AML-193 (cell line): ENCODE data around the gene PIK3CD.

Source experiments
- DNase-seq, 2 experiments: peaks; one replicate each; lab custom pipeline; 2025; lab: John Stamatoyannopoulos, UW

Gene PIK3CD

GRCh38 chr1:9651565-9652378, at the start of gene PIK3CD:
PIK3CD (plus strand) TSS chr1:9651731; CDS start chr1:9710456, 58,725 bp downstream.
- DNase-seq: peak; percentile 44 to 60

DNA sequence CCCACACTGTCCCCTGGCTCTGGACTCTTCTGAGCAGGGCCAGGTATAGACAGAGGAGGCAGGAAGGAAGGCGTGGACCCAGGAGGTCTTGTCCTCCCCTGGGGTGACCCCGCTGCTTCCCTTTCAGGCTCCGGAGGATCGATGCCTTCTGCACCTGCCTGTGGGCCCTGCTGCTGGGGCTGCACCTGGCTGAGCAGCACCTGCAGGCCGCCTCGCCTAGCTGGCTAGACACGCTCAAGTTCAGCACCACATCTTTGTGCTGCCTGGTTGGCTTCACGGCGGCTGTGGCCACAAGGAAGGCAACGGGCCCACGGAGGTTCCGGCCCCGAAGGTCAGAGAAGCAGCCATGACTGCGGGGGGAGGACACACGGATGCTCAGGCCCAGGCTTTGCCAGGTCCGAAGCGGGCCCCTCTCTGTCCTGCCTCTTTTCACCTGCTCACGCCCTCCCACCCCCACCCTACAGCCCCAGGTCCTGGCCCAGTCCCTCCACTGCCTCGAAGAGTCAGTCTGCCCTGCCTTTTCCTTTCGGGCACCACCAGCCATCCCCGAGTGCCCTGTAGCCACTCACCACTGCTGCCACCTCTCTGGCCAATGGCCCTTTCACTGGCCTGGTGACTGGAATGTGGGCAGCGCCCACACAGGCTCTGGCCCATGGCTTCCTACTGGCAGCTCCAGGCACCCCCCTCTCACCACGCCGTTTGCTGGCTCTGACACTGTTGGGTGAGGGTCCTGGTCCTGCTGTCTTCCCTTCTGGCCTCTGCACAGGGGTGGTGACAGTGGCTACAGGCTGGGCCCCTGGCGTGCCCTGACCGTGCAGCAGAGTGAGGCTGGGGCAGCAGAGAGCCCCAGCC, 49.4 kb upstream of the PIK3CD start:
- no peak for DNase-seq

- no peak for DNase-seq
Observed at GRCh38 chr1:9602794-9603167, 48.8 kb upstream of the PIK3CD start.

- DNase-seq: no peak
Observed at GRCh38 chr1:9603307-9603706, 48.2 kb upstream of the PIK3CD start.

DNA sequence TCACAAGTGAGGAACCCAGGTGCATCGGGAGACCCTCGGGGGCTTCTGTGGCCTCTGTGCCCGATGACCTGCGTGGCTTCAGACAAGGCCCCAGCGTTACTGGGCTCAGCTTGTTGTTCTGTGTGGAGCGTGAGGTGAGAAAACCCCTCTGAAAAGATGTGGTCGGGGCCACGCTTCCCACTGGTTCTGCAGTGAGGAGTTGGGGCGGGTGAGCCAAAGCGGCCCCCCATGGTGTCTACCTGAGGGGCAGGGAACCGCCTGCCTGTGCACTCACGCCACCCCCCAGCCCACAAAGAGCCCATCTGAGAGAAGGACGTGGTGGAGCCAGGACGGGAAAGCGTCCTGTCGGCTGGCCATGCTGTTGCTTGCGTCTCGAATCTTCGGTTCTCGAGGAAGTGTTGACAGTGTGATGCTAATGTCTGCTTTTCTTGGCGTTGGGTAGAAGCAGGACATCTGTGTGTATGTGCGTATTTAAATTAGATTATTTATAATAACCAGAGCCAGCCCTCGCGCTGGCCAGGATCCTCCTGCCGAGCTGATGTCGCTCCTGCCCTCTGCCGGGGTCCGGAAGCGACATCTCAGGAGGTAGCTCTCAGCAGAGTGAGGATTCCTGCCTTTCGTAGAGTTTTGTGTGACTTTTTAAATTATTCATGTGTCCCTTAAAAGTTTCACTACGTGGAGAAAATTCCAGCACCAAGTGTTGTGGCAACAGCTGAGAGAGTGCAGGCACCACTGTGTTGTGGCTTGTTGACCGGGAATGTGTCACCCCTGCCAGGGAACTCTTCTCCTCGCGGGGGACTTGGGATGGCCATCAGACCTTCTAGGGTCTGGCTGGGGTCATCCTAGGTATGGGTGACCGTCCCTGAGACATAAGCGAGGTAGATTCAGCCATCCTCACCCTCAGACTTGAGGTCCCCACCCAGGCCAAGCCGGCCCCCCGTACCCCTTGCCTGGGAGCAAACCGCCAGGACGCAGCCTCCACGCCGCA, 47.5 kb upstream of the PIK3CD start:
- no peak for DNase-seq

DNA sequence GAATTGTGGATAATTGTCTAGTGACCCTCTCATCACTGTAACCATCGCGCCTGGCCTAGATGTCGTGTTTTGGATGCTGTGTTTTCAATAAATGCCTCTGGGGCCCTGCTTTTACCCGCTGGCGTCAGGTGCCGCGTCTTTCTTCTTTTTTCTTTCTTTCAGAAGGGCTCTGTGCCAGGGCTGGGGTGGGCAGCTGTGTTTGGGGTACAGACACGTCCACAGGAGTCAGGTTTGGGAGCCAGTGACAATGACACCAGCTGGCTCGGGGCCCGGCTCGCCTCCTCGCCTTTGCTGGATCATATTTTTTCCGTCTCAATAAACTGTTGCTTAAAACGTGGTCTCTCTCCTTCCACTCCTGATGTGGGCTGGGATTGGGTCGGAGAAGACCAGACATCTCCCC, 46.7 kb upstream of the PIK3CD start:
- no peak for DNase-seq

- no peak for DNase-seq
Observed at GRCh38 chr1:9605946-9606455, 45.5 kb upstream of the PIK3CD start.

DNA sequence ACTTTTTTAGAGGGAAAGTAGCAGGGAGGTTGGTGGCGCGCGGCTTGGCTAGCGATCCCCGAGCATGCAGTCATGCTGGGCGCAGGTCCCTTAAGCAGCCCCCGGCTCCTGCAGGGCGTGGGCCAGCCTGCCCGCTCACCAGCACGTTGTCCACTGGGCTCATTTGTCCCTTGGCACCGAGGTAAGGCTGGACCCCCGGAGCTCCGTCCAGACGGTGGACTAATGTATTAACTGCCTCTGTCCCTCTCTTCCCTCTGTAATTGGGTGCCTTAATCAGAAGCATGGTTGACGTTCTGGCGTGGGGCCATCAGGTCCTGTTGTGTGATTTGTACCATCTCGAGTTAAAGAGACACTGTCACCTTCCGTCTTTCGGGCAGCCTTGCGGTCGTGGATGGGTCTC, 45.1 kb upstream of the PIK3CD start:
- no peak for DNase-seq

DNA sequence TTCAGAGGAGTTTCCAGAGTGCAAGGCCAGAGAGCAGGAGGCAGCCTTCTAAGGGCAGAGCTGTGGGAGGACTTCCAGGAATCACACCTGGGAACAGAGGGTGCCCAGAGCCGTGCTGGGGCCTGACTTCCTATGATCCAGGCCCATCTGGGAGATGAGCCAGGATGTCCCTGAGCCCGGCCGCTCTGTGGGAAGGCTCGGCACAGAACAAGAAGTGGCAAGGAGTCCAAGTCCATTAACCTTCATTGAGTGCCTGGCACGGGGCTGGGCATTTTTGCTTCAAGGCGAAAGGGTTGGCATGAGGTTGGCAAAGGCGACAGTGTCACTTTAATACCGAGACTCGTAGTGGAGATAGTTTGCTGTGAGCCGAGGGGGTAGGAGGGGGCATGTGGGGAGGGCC, 44.6 kb upstream of the PIK3CD start:
- DNase-seq: no peak

GRCh38 chr1:9607352-9607751, 44.2 kb upstream of the PIK3CD start:
- DNase-seq: no peak

DNA sequence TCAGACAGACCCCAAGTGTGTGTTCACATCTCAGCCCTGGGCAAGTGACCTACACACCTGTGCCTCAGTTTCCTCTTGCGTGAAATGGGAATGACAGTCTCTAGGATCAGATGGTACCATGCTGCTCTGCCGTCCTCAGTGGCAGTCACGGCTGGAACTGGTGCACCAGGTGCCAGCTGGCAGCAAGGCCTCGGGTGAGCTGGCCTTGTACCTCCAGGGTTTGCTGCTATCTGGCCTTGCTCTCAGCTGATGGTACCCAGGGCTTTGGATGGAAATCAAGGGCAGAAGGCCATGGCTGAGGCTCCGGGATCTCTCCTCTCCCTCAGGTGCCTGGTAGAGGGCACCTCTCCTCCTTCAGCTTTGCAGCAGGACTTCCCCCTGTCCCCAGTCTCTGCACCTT, 41.5 kb upstream of the PIK3CD start:
- no peak for DNase-seq

GRCh38 chr1:9610548-9610947, 41.0 kb upstream of the PIK3CD start:
- no peak for DNase-seq

- DNase-seq: no peak
Observed at GRCh38 chr1:9611716-9612115, 39.8 kb upstream of the PIK3CD start.

DNA sequence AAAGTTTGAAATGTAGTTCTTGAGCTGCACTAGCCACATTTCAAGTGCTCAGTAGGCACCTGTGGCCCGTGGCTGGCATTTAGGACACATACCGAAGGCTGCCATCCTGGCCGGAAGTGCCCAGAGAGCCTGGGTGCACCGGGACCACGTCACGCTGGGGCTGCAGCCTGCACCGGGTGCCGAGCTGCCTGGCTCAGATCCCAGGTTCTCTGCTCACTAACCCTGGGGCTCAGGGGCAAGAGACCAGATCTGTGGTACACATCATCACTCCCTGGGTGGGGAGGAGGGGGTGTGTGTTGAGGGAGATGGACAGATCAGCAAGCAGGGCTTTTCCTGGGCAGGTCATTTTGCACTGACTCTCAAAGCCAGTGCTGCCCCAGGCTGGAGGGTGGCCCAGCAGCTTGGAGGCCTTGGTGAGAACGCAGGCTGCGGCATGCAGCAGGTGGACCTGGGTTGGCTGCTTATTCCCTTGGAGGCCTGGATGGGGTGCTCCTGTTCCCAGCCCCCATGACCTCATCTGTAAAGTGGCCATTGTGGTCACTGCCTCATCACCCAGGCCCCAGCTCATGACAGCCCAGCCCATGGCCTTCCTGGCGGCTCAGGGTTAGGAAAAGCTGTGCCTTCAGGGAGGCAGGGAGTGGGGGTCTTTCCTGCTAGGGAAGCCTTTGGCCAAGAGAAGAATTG, 39.2 kb upstream of the PIK3CD start:
- no peak for DNase-seq

- DNase-seq: no peak
Observed at GRCh38 chr1:9612871-9613624, 38.5 kb upstream of the PIK3CD start.

- DNase-seq: no peak
Observed at GRCh38 chr1:9613625-9614299, 37.8 kb upstream of the PIK3CD start.

DNA sequence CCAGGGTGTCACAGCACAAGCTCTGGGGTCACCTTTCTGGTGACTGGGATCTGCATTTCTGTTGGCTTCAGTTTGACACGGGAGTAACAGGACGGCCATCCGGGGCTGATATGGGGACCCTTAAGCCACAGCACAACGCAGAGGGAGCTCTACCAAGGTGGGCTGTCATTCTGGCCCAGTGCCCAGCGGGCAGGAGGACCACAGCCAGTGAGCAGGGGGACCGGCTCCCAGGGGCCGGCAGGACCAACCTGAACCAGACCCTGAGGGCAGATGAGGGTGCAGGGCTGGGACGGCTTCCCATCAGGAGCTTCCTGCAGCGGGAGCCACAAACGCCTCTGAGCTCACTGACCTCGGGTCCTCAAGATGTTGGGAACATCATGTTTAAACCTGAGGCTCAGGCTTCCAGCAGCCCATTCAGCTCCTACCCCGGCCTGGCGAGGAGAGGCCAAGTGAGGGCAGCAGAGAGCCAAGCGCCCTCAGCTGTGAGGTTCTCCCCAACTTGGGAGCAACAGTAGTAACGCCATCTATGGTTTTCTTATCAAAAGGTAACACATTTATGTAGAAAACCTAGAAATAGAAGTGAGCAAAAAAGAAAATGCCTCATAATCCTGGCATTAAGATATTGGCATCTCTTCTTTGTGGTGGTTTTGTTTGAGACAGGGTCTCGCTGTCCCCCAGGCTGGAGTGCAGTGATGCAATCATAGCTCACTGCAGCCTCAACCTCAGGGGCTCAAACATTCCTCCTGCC, 36.0 kb upstream of the PIK3CD start:
- peak; percentile 24 to 36 for DNase-seq

DNA sequence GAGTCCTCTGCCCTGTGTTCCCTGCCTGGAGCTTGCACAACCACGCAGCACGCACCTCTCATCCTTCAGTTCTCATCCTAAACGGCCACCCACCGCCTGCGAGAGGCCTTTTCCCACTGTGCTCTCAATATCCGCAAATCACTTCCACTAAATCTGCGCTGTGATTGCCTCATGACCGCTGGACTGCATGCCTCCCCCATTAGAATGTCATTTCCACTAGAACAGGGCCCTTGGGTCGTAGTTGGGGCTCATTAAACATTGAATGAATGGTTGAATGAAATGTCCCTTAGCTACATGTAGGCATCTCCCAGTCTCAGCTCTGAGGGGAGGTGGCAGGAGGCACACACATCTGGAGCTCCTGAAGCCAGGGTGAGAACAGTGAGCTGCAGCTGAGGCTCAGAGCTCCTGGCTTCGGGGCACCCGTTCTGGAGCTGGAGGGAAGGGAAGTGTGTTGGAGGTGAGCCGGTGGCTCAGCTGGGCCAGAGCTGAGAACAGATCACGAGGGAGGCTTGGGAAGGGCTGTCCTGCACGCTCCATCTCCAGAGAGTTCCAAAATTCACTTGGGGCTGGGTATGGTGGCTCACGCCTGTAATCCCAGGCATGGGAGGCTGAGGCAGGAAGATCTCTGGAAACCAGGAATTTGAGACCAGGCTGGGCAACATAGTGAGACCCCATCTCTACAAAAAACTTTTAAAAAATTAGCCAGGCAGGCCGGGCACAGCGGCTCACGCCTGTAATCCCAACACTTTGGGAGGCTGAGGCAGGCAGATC, 32.4 kb upstream of the PIK3CD start:
- DNase-seq: no peak
